ENCODE data around the gene NOSTRIN. TPM values are rescaled to one million over a fixed set of nuclear protein-coding genes. Genes with fewer than 3 reads are reported as not detected.

The NOSTRIN gene, protein sequence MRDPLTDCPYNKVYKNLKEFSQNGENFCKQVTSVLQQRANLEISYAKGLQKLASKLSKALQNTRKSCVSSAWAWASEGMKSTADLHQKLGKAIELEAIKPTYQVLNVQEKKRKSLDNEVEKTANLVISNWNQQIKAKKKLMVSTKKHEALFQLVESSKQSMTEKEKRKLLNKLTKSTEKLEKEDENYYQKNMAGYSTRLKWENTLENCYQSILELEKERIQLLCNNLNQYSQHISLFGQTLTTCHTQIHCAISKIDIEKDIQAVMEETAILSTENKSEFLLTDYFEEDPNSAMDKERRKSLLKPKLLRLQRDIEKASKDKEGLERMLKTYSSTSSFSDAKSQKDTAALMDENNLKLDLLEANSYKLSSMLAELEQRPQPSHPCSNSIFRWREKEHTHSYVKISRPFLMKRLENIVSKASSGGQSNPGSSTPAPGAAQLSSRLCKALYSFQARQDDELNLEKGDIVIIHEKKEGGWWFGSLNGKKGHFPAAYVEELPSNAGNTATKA
- total RNA-seq = 0.16 and 0.18 TPM in 2 replicates

GRCh38 chr2:168801961-168802858 lies at the start of gene NOSTRIN:
NOSTRIN (plus strand) TSS chr2:168802637; CDS start chr2:168802647, 10 bp downstream.

GRCh38 chr2:168890006-168890782 lies 87.8 kb downstream of the NOSTRIN start, which contains the start of gene SPC25:
SPC25 (minus strand) TSS chr2:168890430; CDS start chr2:168889519, 911 bp downstream.

GRCh38 chr2:168901003-168901402 lies 98.6 kb downstream of the NOSTRIN start, which contains the start of gene G6PC2:
G6PC2 (plus strand) TSS chr2:168901291; CDS start chr2:168901332, 41 bp downstream.

Other genes with a start within 250 kb of the NOSTRIN start
- 2.0 and 2.1 TPM in 2 replicates for gene SPC25, start 87.8 kb downstream of the NOSTRIN start, total RNA-seq
- gene G6PC2, start 98.7 kb downstream of the NOSTRIN start, total RNA-seq = not detected in 2 replicates
- gene ABCB11, start 228.7 kb downstream of the NOSTRIN start, total RNA-seq = under 0.01 and 0.65 TPM in 2 replicates

Measured in cardiac atrium fibroblast (primary cell).